ENCODE results near the gene ANKRD9.
"Not testable (repeated sequence)": the region's sequence is repeated elsewhere in the genome, so short reads cannot be mapped to it uniquely, and the experiment has no call there.

ANKRD9 gene

GRCh38 chr14:102509746-102510615 is at the start of gene ANKRD9:
ANKRD9 (minus strand) TSS chr14:102509776; CDS start chr14:102507889, 1,887 bp downstream.
- peak; percentile 92 for DNase-seq

GRCh38 chr14:102558556-102558955 is 49.0 kb upstream of the ANKRD9 start:
- no peak for DNase-seq

GRCh38 chr14:102557434-102558226 is 48.1 kb upstream of the ANKRD9 start:
- no peak for DNase-seq

- no peak for DNase-seq
Measured at GRCh38 chr14:102556098-102556677, 46.6 kb upstream of the ANKRD9 start.

- peak; percentile 71 for DNase-seq
Measured at GRCh38 chr14:102554821-102555819, 45.5 kb upstream of the ANKRD9 start.

GRCh38 chr14:102551995-102552705 is 42.6 kb upstream of the ANKRD9 start:
- DNase-seq: peak; percentile 81

GRCh38 chr14:102550927-102551401 is 41.4 kb upstream of the ANKRD9 start:
- not testable (repeated sequence) for DNase-seq

GRCh38 chr14:102548616-102549240 is 39.2 kb upstream of the ANKRD9 start:
- no peak for DNase-seq

GRCh38 chr14:102545461-102546265 is 36.1 kb upstream of the ANKRD9 start:
- no peak for DNase-seq

- no peak for DNase-seq
Measured at GRCh38 chr14:102544747-102545460, 35.3 kb upstream of the ANKRD9 start.

- DNase-seq: no peak
Measured at GRCh38 chr14:102544046-102544746, 34.6 kb upstream of the ANKRD9 start.

- DNase-seq: no peak
Measured at GRCh38 chr14:102541771-102542170, 32.2 kb upstream of the ANKRD9 start.

GRCh38 chr14:102541029-102541491 is 31.5 kb upstream of the ANKRD9 start:
- not testable (repeated sequence) for DNase-seq

GRCh38 chr14:102540315-102541028 is 30.9 kb upstream of the ANKRD9 start:
- DNase-seq: no peak

GRCh38 chr14:102539544-102540314 is 30.2 kb upstream of the ANKRD9 start:
- DNase-seq: no peak

- DNase-seq: no peak
Measured at GRCh38 chr14:102538602-102539543, 29.3 kb upstream of the ANKRD9 start.

All from OCI-M1 (cell line).